AG04450 (cell line): ENCODE measurements around the gene CYP27C1. TPM values are rescaled to one million over a fixed set of nuclear protein-coding genes. Genes with fewer than 3 reads are reported as not detected.

ENCODE experiments used
- CTCF ChIA-PET: fragments of 300-600, 350-600 bp; formaldehyde crosslinking; extraction: SDS; loops from one replicate; lab custom pipeline; 2022; ENCODE audit warnings: antibody characterized with exemption, inconsistent platforms; lab: Charles Lee
- POLR2A ChIA-PET: fragments of 350-600 bp; formaldehyde crosslinking; extraction: SDS; loops from one replicate; lab custom pipeline; 2021; ENCODE audit warnings: antibody characterized with exemption, inconsistent platforms; lab: Yijun Ruan, JAX
- DNase-seq: peaks from one replicate; pipeline ENCODE4 v3.0.0-alpha.2; 2011; ENCODE audit warnings: low read depth, low spot score
- H3K27ac ChIP-seq: one replicate; pipeline ENCODE4 v1.5.1; 2012; ENCODE audit warnings: low read depth, low read length, control low read depth
- H3K27me3 ChIP-seq: one replicate; pipeline ENCODE4 v1.6.0; 2012; ENCODE audit warnings: low read length; ENCODE audit not compliant: control insufficient read depth, insufficient read depth
- H3K4me3 ChIP-seq: 2 replicates; pipeline ENCODE4 v1.5.1; 2011; ENCODE audit warnings: mild to moderate bottlenecking, low read depth, low read length, control low read depth
- H3K9me3 ChIP-seq: 2 replicates; pipeline ENCODE4 v1.5.1; 2012; ENCODE audit warnings: low read length; ENCODE audit not compliant: control insufficient read depth, insufficient read depth
- CTCF ChIP-seq: IDR thresholded peaks from 2 replicates; pipeline ENCODE4 v1.5.1; 2011; ENCODE audit warnings: low read depth, low read length, control low read depth, inconsistent platforms
- polyA plus RNA-seq: library from polyadenylated mRNA; depleted of rRNA; stranded (reverse); fragments of >200 nt; gene quantifications from 2 replicates; pipeline ENCODE4 v1.2.3, GENCODE V29; 2011

CYP27C1 gene
- polyA plus RNA-seq, 1 experiment, result not detected

- Histone ChIP-seq H3K9me3 (no peaks in the 10 kb centered on the region), H3K4me3 (no peak overlapping the region), H3K27ac (no peak overlapping the region), H3K27me3 (peaks cover 25% of the 10 kb centered on the region)
- no peak for DNase-seq
- CTCF ChIA-PET, result no interaction called here
- no peak for TF ChIP-seq CTCF
- POLR2A ChIA-PET, result interaction anchor here (0.6 kb wide), 2 partner anchors 61 to 202 kb away, joined by 3 to 5 read pairs; no protein-coding TSS in a partner anchor
Measured at GRCh38 chr2:127208313-127208712, 11.8 kb downstream of the CYP27C1 start.

GRCh38 chr2:127205218-127206125, 14.6 kb downstream of the CYP27C1 start:
- Histone ChIP-seq H3K9me3 (no peaks in the 10 kb centered on the region), H3K4me3 (peak overlapping the region; percentile 25), H3K27ac (no peak overlapping the region), H3K27me3 (peaks cover 22% of the 10 kb centered on the region)
- POLR2A ChIA-PET, result no interaction called here
- no peak for TF ChIP-seq CTCF
- CTCF ChIA-PET, result interaction anchor here (0.6 to 1.2 kb wide), 2 partner anchors 22 to 100 kb away, joined by 3 read pairs; no protein-coding TSS in a partner anchor
- no peak for DNase-seq

GRCh38 chr2:127201452-127201851, 18.6 kb downstream of the CYP27C1 start:
- ChIA-PET POLR2A (no interaction called here), CTCF (no interaction called here)
- TF ChIP-seq CTCF, result no peak
- DNase-seq, result no peak
- H3K9me3 ChIP-seq, result no peaks in the 10 kb centered on the region
- H3K27ac ChIP-seq, result no peak overlapping the region
- no peak overlapping the region for H3K4me3 ChIP-seq
- peaks cover 9% of the 10 kb centered on the region for H3K27me3 ChIP-seq

GRCh38 chr2:127200962-127201361, 19.1 kb downstream of the CYP27C1 start:
- Histone ChIP-seq H3K4me3 (no peak overlapping the region), H3K9me3 (peaks cover 3% of the 10 kb centered on the region; the same call in 1 of the 2 replicates), H3K27me3 (peaks cover 8% of the 10 kb centered on the region), H3K27ac (no peak overlapping the region)
- DNase-seq, result no peak
- ChIA-PET POLR2A (no interaction called here), CTCF (no interaction called here)
- no peak for TF ChIP-seq CTCF

- Histone ChIP-seq H3K27me3 (peaks cover 6% of the 10 kb centered on the region), H3K27ac (no peak overlapping the region), H3K4me3 (no peak overlapping the region), H3K9me3 (peaks cover 7% of the 10 kb centered on the region; the same call in 1 of the 2 replicates)
- DNase-seq, result no peak
- TF ChIP-seq CTCF, result no peak
- CTCF ChIA-PET, result interaction anchor here (0.9 kb wide), 1 partner anchor 279 kb away, joined by 4 read pairs; no protein-coding TSS in a partner anchor
- POLR2A ChIA-PET, result no interaction called here
Measured at GRCh38 chr2:127199223-127199622, 20.9 kb downstream of the CYP27C1 start.
